CD4-positive, alpha-beta T cell (primary cell): Measurements from ENCODE around the gene PPP1R2. TPM values are rescaled to one million over a fixed set of nuclear protein-coding genes. Genes with fewer than 3 reads are reported as not detected.

Experiments used
- ATAC-seq: fragments of 200-7000 bp; cut with Tn5 transposase; one replicate; pipeline ENCODE4 v1.10.0; 2022; ENCODE audit warnings: mild to moderate bottlenecking; ENCODE audit not compliant: poor library complexity
- CTCF ChIA-PET: fragments of 350-600 bp; sonication (Branson Sonifier 250); formaldehyde crosslinking; loops from one replicate; lab custom pipeline; 2021; ENCODE audit warnings: antibody characterized with exemption, inconsistent platforms; lab: Charles Lee
- POLR2A ChIA-PET: fragments of 350-600 bp; sonication (Branson Sonifier 250); formaldehyde crosslinking; loops from one replicate; lab custom pipeline; 2021; ENCODE audit warnings: antibody characterized with exemption, inconsistent platforms; lab: Charles Lee
- DNase-seq, 14 experiments: peaks; one replicate each; pipeline ENCODE4 v3.0.0-alpha.2; 2013 to 2020; ENCODE audit warnings: mixed read lengths in 2 of 14
- H3K27ac ChIP-seq, 2 donors: one replicate each; pipeline versions ENCODE4 v1.5.1 to v1.7.0; 2013; ENCODE audit warnings: low read length in 2 of 2, low read depth in 1 of 2, mild to moderate bottlenecking in 1 of 2
- H3K27me3 ChIP-seq, 2 experiments: 1 replicate in 1 of 2; 2 replicates in 1 of 2; pipeline versions ENCODE4 v1.6.1 to v1.7.0; 2013; ENCODE audit warnings: low read length in 2 of 2, control low read depth in 1 of 2, mild to moderate bottlenecking in 1 of 2, moderate library complexity in 1 of 2; ENCODE audit not compliant: insufficient read depth in 2 of 2, control insufficient read depth in 1 of 2
- H3K36me3 ChIP-seq: one replicate; pipeline ENCODE4 v1.6.1; 2013; ENCODE audit warnings: low read length, control low read depth; ENCODE audit not compliant: insufficient read depth
- H3K4me1 ChIP-seq: one replicate; pipeline ENCODE4 v1.6.1; 2013; ENCODE audit warnings: low read length, control low read depth; ENCODE audit not compliant: insufficient read depth
- H3K4me3 ChIP-seq: one replicate; pipeline ENCODE4 v1.5.1; 2013; ENCODE audit warnings: mild to moderate bottlenecking, low read length, moderate library complexity
- H3K9me3 ChIP-seq, 2 experiments: 1 replicate in 1 of 2; 2 replicates in 1 of 2; pipeline versions ENCODE4 v1.6.1 to v1.7.0; 2013; ENCODE audit warnings: low read length in 2 of 2, mild to moderate bottlenecking in 2 of 2, control low read depth in 1 of 2, moderate library complexity in 1 of 2; ENCODE audit not compliant: control insufficient read depth in 1 of 2, insufficient read depth in 1 of 2
- H3K27ac Mint-ChIP-seq: one replicate; pipeline ENCODE4 v1.8.0; 2020; ENCODE audit warnings: mixed read lengths
- H3K27me3 Mint-ChIP-seq: one replicate; pipeline ENCODE4 v1.8.0; 2021; ENCODE audit warnings: mixed read lengths
- H3K36me3 Mint-ChIP-seq: one replicate; pipeline ENCODE4 v1.8.0; 2021; ENCODE audit warnings: low read depth, mixed read lengths
- H3K4me1 Mint-ChIP-seq: one replicate; pipeline ENCODE4 v1.8.0; 2021; ENCODE audit warnings: low read depth, mixed read lengths
- H3K4me3 Mint-ChIP-seq: one replicate; pipeline ENCODE4 v1.8.0; 2020; ENCODE audit warnings: mild to moderate bottlenecking, mixed read lengths
- H3K9me3 Mint-ChIP-seq: one replicate; pipeline ENCODE4 v1.8.0; 2020; ENCODE audit warnings: mixed read lengths
- CTCF ChIP-seq: fragments of 200-600 bp; IDR thresholded peaks from one replicate; pipeline ENCODE4 v1.8.0; 2022; ENCODE audit warnings: antibody characterized with exemption, mild to moderate bottlenecking
- intact Hi-C, 2 experiments: fragments of 100-400 bp; cut with DNase I in 1 of 2; cut with micrococcal nuclease in 1 of 2; formaldehyde crosslinking; loops; one replicate each; pipeline versions ENCODE4 v1.15.1 to v1.9.0; 2023 to 2025; cut with DNase I, micrococcal nuclease
- total RNA-seq, 174 experiments: library from RNA in 2 of 174; stranded (reverse) in 2 of 174; gene quantifications; one replicate each; pipeline ENCODE4 v1.2.3 and lab custom pipeline; 2021 to 2026

Gene PPP1R2
- total RNA-seq, 2 experiments from 2014 or later: 205 to 210 TPM

- no peak for DNase-seq
- TF ChIP-seq CTCF: no peak
- H3K4me3 Mint-ChIP-seq: no peak overlapping the region
- ChIA-PET CTCF (interaction anchor here (2.1 kb wide), 1 partner anchor 17 kb away, joined by 7 read pairs; the partner anchor contains the start of gene APOD), POLR2A (interaction anchor here (0.6 to 1.1 kb wide), 2 partner anchors 15 to 42 kb away, joined by 3 read pairs; no protein-coding TSS in a partner anchor)
- no peaks in the 10 kb centered on the region for H3K9me3 Mint-ChIP-seq
- no peaks in the 10 kb centered on the region for H3K36me3 Mint-ChIP-seq
- no peak for ATAC-seq
- intact Hi-C loops: loop anchor here in 1 of 2 experiments (5.0 kb wide), 1 partner anchor 46 kb away; no protein-coding TSS in a partner anchor
- Histone ChIP-seq H3K9me3 (no peaks in the 10 kb centered on the region), H3K36me3 (no peaks in the 10 kb centered on the region), H3K4me3 (no peak overlapping the region), H3K27me3 (no peaks in the 10 kb centered on the region), H3K4me1 (no peaks in the 10 kb centered on the region), H3K27ac (no peak overlapping the region)
- H3K4me1 Mint-ChIP-seq: peaks cover 10% of the 10 kb centered on the region
- no peaks in the 10 kb centered on the region for H3K27me3 Mint-ChIP-seq
- H3K27ac Mint-ChIP-seq: no peak overlapping the region
These were observed 23.7 kb upstream of the PPP1R2 start for GRCh38 chr3:195566797-195567196.

GRCh38 chr3:195565716-195566115 is 22.6 kb upstream of the PPP1R2 start:
- intact Hi-C loops: loop anchor here in 1 of 2 experiments (5.0 kb wide), 1 partner anchor 47 kb away; no protein-coding TSS in a partner anchor
- CTCF ChIA-PET: no interaction called here
- no peaks in the 10 kb centered on the region for H3K9me3 ChIP-seq
- H3K36me3 ChIP-seq: no peaks in the 10 kb centered on the region
- Mint-ChIP-seq H3K4me3 (no peak overlapping the region), H3K4me1 (peaks cover 8% of the 10 kb centered on the region), H3K9me3 (no peaks in the 10 kb centered on the region), H3K36me3 (no peaks in the 10 kb centered on the region), H3K27ac (no peak overlapping the region), H3K27me3 (no peaks in the 10 kb centered on the region)
- TF ChIP-seq CTCF: no peak
- POLR2A ChIA-PET: interaction anchor here (1.2 kb wide), 1 partner anchor 20 kb away, joined by 4 read pairs; no protein-coding TSS in a partner anchor
- DNase-seq (no peak), ATAC-seq (no peak)
- no peak overlapping the region for H3K4me3 ChIP-seq
- no peaks in the 10 kb centered on the region for H3K27me3 ChIP-seq
- no peak overlapping the region for H3K27ac ChIP-seq
- H3K4me1 ChIP-seq: no peaks in the 10 kb centered on the region

GRCh38 chr3:195563317-195563716 is 20.2 kb upstream of the PPP1R2 start:
- Histone ChIP-seq H3K27me3 (no peaks in the 10 kb centered on the region), H3K4me3 (no peak overlapping the region), H3K4me1 (peaks cover 3% of the 10 kb centered on the region), H3K36me3 (no peaks in the 10 kb centered on the region), H3K9me3 (no peaks in the 10 kb centered on the region), H3K27ac (no peak overlapping the region)
- H3K4me3 Mint-ChIP-seq: no peak overlapping the region
- ATAC-seq: no peak
- no peaks in the 10 kb centered on the region for H3K36me3 Mint-ChIP-seq
- intact Hi-C loops: no loop called here
- ChIA-PET POLR2A (no interaction called here), CTCF (no interaction called here)
- H3K27me3 Mint-ChIP-seq: no peaks in the 10 kb centered on the region
- peaks cover 7% of the 10 kb centered on the region for H3K4me1 Mint-ChIP-seq
- no peak for DNase-seq
- no peak for TF ChIP-seq CTCF
- H3K27ac Mint-ChIP-seq: no peak overlapping the region
- no peaks in the 10 kb centered on the region for H3K9me3 Mint-ChIP-seq
